ENCODE data around the gene TRMT2A.

Gene TRMT2A

GRCh38 chr22:20142711-20143621, 25.9 kb upstream of the TRMT2A start:
- no peaks in the 10 kb centered on the region for H3K27me3 Mint-ChIP-seq (ENCODE audit: low read depth)
- H3K9me3 Mint-ChIP-seq, result no peaks in the 10 kb centered on the region
- no peaks in the 10 kb centered on the region for H3K36me3 Mint-ChIP-seq (ENCODE audit: low read depth)
- no peak overlapping the region for H3K4me3 Mint-ChIP-seq
- H3K4me1 Mint-ChIP-seq (ENCODE audit: low read depth), result no peaks in the 10 kb centered on the region
- no peak overlapping the region for H3K27ac Mint-ChIP-seq
- no peak for DNase-seq (ENCODE audit: low spot score)

GRCh38 chr22:20141186-20142077, 24.4 kb upstream of the TRMT2A start:
- H3K36me3 Mint-ChIP-seq (ENCODE audit: low read depth), result no peaks in the 10 kb centered on the region
- H3K4me3 Mint-ChIP-seq, result no peak overlapping the region
- H3K27me3 Mint-ChIP-seq (ENCODE audit: low read depth), result no peaks in the 10 kb centered on the region
- no peaks in the 10 kb centered on the region for H3K9me3 Mint-ChIP-seq
- H3K27ac Mint-ChIP-seq, result no peak overlapping the region
- no peaks in the 10 kb centered on the region for H3K4me1 Mint-ChIP-seq (ENCODE audit: low read depth)
- no peak for DNase-seq (ENCODE audit: low spot score)

GRCh38 chr22:20140521-20140964, 23.5 kb upstream of the TRMT2A start:
- no peaks in the 10 kb centered on the region for H3K4me1 Mint-ChIP-seq (ENCODE audit: low read depth)
- DNase-seq (ENCODE audit: low spot score), result no peak
- no peak overlapping the region for H3K4me3 Mint-ChIP-seq
- H3K27me3 Mint-ChIP-seq (ENCODE audit: low read depth), result no peaks in the 10 kb centered on the region
- no peaks in the 10 kb centered on the region for H3K36me3 Mint-ChIP-seq (ENCODE audit: low read depth)
- no peak overlapping the region for H3K27ac Mint-ChIP-seq
- no peaks in the 10 kb centered on the region for H3K9me3 Mint-ChIP-seq

GRCh38 chr22:20140107-20140445, 23.1 kb upstream of the TRMT2A start:
- H3K4me3 Mint-ChIP-seq, result no peak overlapping the region
- H3K27me3 Mint-ChIP-seq (ENCODE audit: low read depth), result no peaks in the 10 kb centered on the region
- no peaks in the 10 kb centered on the region for H3K9me3 Mint-ChIP-seq
- H3K36me3 Mint-ChIP-seq (ENCODE audit: low read depth), result no peaks in the 10 kb centered on the region
- no peak for DNase-seq (ENCODE audit: low spot score)
- H3K4me1 Mint-ChIP-seq (ENCODE audit: low read depth), result no peaks in the 10 kb centered on the region
- no peak overlapping the region for H3K27ac Mint-ChIP-seq

GRCh38 chr22:20139391-20140106, 22.5 kb upstream of the TRMT2A start:
- H3K27ac Mint-ChIP-seq, result no peak overlapping the region
- H3K27me3 Mint-ChIP-seq (ENCODE audit: low read depth), result no peaks in the 10 kb centered on the region
- no peaks in the 10 kb centered on the region for H3K36me3 Mint-ChIP-seq (ENCODE audit: low read depth)
- no peak overlapping the region for H3K4me3 Mint-ChIP-seq
- no peak for DNase-seq (ENCODE audit: low spot score)
- H3K9me3 Mint-ChIP-seq, result no peaks in the 10 kb centered on the region
- H3K4me1 Mint-ChIP-seq (ENCODE audit: low read depth), result no peaks in the 10 kb centered on the region

GRCh38 chr22:20138868-20139267, 21.8 kb upstream of the TRMT2A start:
- no peaks in the 10 kb centered on the region for H3K4me1 Mint-ChIP-seq (ENCODE audit: low read depth)
- no peaks in the 10 kb centered on the region for H3K27me3 Mint-ChIP-seq (ENCODE audit: low read depth)
- H3K9me3 Mint-ChIP-seq, result no peaks in the 10 kb centered on the region
- no peak overlapping the region for H3K27ac Mint-ChIP-seq
- H3K36me3 Mint-ChIP-seq (ENCODE audit: low read depth), result no peaks in the 10 kb centered on the region
- H3K4me3 Mint-ChIP-seq, result no peak overlapping the region
- DNase-seq (ENCODE audit: low spot score), result no peak

- Mint-ChIP-seq H3K9me3 (no peaks in the 10 kb centered on the region), H3K36me3 (ENCODE audit: low read depth) (no peaks in the 10 kb centered on the region), H3K4me3 (no peak overlapping the region), H3K27me3 (ENCODE audit: low read depth) (no peaks in the 10 kb centered on the region), H3K27ac (no peak overlapping the region), H3K4me1 (ENCODE audit: low read depth) (peaks cover 3% of the 10 kb centered on the region)
- DNase-seq (ENCODE audit: low spot score), result no peak
Observed at GRCh38 chr22:20138417-20138738, 21.4 kb upstream of the TRMT2A start.

- H3K27me3 Mint-ChIP-seq (ENCODE audit: low read depth), result no peaks in the 10 kb centered on the region
- DNase-seq (ENCODE audit: low spot score), result no peak
- no peak overlapping the region for H3K4me3 Mint-ChIP-seq
- H3K9me3 Mint-ChIP-seq, result no peaks in the 10 kb centered on the region
- H3K36me3 Mint-ChIP-seq (ENCODE audit: low read depth), result no peaks in the 10 kb centered on the region
- no peak overlapping the region for H3K27ac Mint-ChIP-seq
- peaks cover 6% of the 10 kb centered on the region for H3K4me1 Mint-ChIP-seq (ENCODE audit: low read depth)
Observed at GRCh38 chr22:20137671-20138416, 20.8 kb upstream of the TRMT2A start.

- no peak overlapping the region for H3K27ac Mint-ChIP-seq
- no peaks in the 10 kb centered on the region for H3K9me3 Mint-ChIP-seq
- no peaks in the 10 kb centered on the region for H3K36me3 Mint-ChIP-seq (ENCODE audit: low read depth)
- no peaks in the 10 kb centered on the region for H3K27me3 Mint-ChIP-seq (ENCODE audit: low read depth)
- peaks cover 8% of the 10 kb centered on the region for H3K4me1 Mint-ChIP-seq (ENCODE audit: low read depth)
- no peak overlapping the region for H3K4me3 Mint-ChIP-seq
- no peak for DNase-seq (ENCODE audit: low spot score)
Observed at GRCh38 chr22:20137113-20137512, 20.1 kb upstream of the TRMT2A start.

- no peak for DNase-seq (ENCODE audit: low spot score)
- Mint-ChIP-seq H3K36me3 (ENCODE audit: low read depth) (no peaks in the 10 kb centered on the region), H3K27me3 (ENCODE audit: low read depth) (no peaks in the 10 kb centered on the region), H3K9me3 (no peaks in the 10 kb centered on the region), H3K4me3 (no peak overlapping the region), H3K27ac (no peak overlapping the region), H3K4me1 (ENCODE audit: low read depth) (peaks cover 8% of the 10 kb centered on the region)
Observed at GRCh38 chr22:20136603-20136873, 19.5 kb upstream of the TRMT2A start.

- peaks cover 8% of the 10 kb centered on the region for H3K4me1 Mint-ChIP-seq (ENCODE audit: low read depth)
- no peaks in the 10 kb centered on the region for H3K9me3 Mint-ChIP-seq
- H3K4me3 Mint-ChIP-seq, result no peak overlapping the region
Observed at GRCh38 chr22:20135806-20136602, 19.0 kb upstream of the TRMT2A start.

GRCh38 chr22:20135265-20135664, 18.2 kb upstream of the TRMT2A start:
- Mint-ChIP-seq H3K4me1 (ENCODE audit: low read depth) (peaks cover 8% of the 10 kb centered on the region), H3K36me3 (ENCODE audit: low read depth) (no peaks in the 10 kb centered on the region), H3K27me3 (ENCODE audit: low read depth) (no peaks in the 10 kb centered on the region), H3K4me3 (no peak overlapping the region), H3K27ac (no peak overlapping the region), H3K9me3 (no peaks in the 10 kb centered on the region)
- no peak for DNase-seq (ENCODE audit: low spot score)

More at GRCh38 chr22:20135806-20136602, 19.0 kb upstream of the TRMT2A start:
- H3K36me3 Mint-ChIP-seq (ENCODE audit: low read depth), result no peaks in the 10 kb centered on the region
- H3K27me3 Mint-ChIP-seq (ENCODE audit: low read depth), result no peaks in the 10 kb centered on the region
- no peak for DNase-seq (ENCODE audit: low spot score)
- H3K27ac Mint-ChIP-seq, result no peak overlapping the region
